K562 (cell line): ENCODE measurements around the gene SLC24A3. TPM values are rescaled to one million over a fixed set of nuclear protein-coding genes. Genes with fewer than 3 reads are reported as not detected.

Experiments
- ATAC-seq: fragments of 200-7000 bp; cut with Tn5 transposase; 3 replicates; pipeline ENCODE4 v1.9.1; 2020; ENCODE audit warnings: moderate library complexity
- BruUV-seq: library from RNA; stranded (reverse); fragments of 400-500 nt; replicated peaks from 2 replicates; lab custom pipeline; 2021; lab: Mats Ljungman, UMichigan
- CTCF ChIA-PET: fragments of 300-600 bp; formaldehyde crosslinking; extraction: SDS; loops from one replicate; lab custom pipeline; 2021; ENCODE audit warnings: low intra/inter-chr PET ratio; lab: Yijun Ruan, JAX
- POLR2A ChIA-PET: fragments of 300-600, 350-650 bp; sonication (Branson Sonifier 250); formaldehyde crosslinking; extraction: SDS; loops from one replicate; lab custom pipeline; 2021; ENCODE audit warnings: antibody characterized with exemption, inconsistent platforms; lab: Yijun Ruan, JAX
- DNase-seq, 4 experiments: peaks; one replicate each; pipeline versions ENCODE4 v3.0.0 to v3.0.0-alpha.2; 2011 to 2018; ENCODE audit warnings: low spot score in 3 of 4, mixed read lengths in 3 of 4; ENCODE audit errors: extremely low read depth in 1 of 4
- FAIRE-seq: peaks from 2 replicates; lab custom pipeline; 2011; peaks lifted over from hg19 to GRCh38; lab: Jason Lieb, UNC
- H2AFZ ChIP-seq: 2 replicates; pipeline ENCODE4 v1.6.0; 2011; ENCODE audit warnings: low read depth, low read length, control low read depth, inconsistent platforms
- H3K27ac ChIP-seq: fragments of 200-600 bp; 3 replicates; pipeline ENCODE4 v1.8.0; 2011; ENCODE audit warnings: low read depth, mild to moderate bottlenecking, control low read depth, inconsistent platforms, low read length, moderate library complexity, mixed read lengths; ENCODE audit errors: extremely low read depth
- H3K27me3 ChIP-seq, 2 experiments: fragments of 300-600 bp in 1 of 2; 2 replicates in 1 of 2; 3 replicates in 1 of 2; pipeline versions ENCODE4 v1.6.0 to v1.8.0; 2011; ENCODE audit warnings: inconsistent platforms in 2 of 2, low read length in 2 of 2, mild to moderate bottlenecking in 1 of 2, mixed read lengths in 1 of 2, moderate library complexity in 1 of 2; ENCODE audit not compliant: control insufficient read depth in 2 of 2, insufficient read depth in 2 of 2
- H3K36me3 ChIP-seq: fragments of 300-600 bp; 3 replicates; pipeline ENCODE4 v1.8.0; 2011; ENCODE audit warnings: mild to moderate bottlenecking, low read length, inconsistent platforms; ENCODE audit not compliant: control insufficient read depth, insufficient read depth
- H3K4me1 ChIP-seq, 2 experiments: fragments of 200-600 bp in 1 of 2; replicated peaks in 1 of 2; 2 replicates in 1 of 2; 3 replicates in 1 of 2; pipeline versions ENCODE4 v1.5.1 to v1.8.0; 2011; ENCODE audit warnings: inconsistent platforms in 2 of 2, low read length in 2 of 2, mild to moderate bottlenecking in 1 of 2, mixed read lengths in 1 of 2, moderate library complexity in 1 of 2; ENCODE audit not compliant: control insufficient read depth in 2 of 2, insufficient read depth in 2 of 2
- H3K4me2 ChIP-seq: 2 replicates; pipeline ENCODE4 v1.6.1; 2011; ENCODE audit warnings: low read length, control low read depth, inconsistent platforms, mixed read lengths; ENCODE audit not compliant: insufficient read depth
- H3K4me3 ChIP-seq: fragments of 200-600 bp; sonication (generic), shearing (Covaris generic); 2 replicates; pipeline ENCODE4 v1.5.1; 2016; ENCODE audit warnings: control low read depth, inconsistent platforms
- H3K79me2 ChIP-seq: fragments of 200-600 bp; 3 replicates; pipeline ENCODE4 v1.8.0; 2011; ENCODE audit warnings: low read length, inconsistent platforms; ENCODE audit not compliant: control insufficient read depth, insufficient read depth
- H3K9ac ChIP-seq, 2 experiments: 2 replicates each; pipeline versions ENCODE4 v1.6.0 to v1.6.1; 2011; ENCODE audit warnings: low read depth in 2 of 2, low read length in 2 of 2, control low read depth in 1 of 2, inconsistent platforms in 1 of 2, mild to moderate bottlenecking in 1 of 2, mixed read lengths in 1 of 2; ENCODE audit not compliant: insufficient read depth in 1 of 2
- H3K9me1 ChIP-seq: one replicate; pipeline ENCODE4 v1.6.0; 2011; ENCODE audit warnings: inconsistent platforms, mild to moderate bottlenecking, low read length, moderate library complexity; ENCODE audit not compliant: control insufficient read depth, insufficient read depth
- H3K9me3 ChIP-seq: replicated peaks from 2 replicates; pipeline ENCODE4 v1.5.1; 2011; ENCODE audit warnings: low read depth, low read length, inconsistent platforms; ENCODE audit not compliant: control insufficient read depth, insufficient read depth
- H4K20me1 ChIP-seq: replicated peaks from 2 replicates; pipeline ENCODE4 v1.6.1; 2011; ENCODE audit warnings: low read length, inconsistent platforms, mixed read lengths; ENCODE audit not compliant: control insufficient read depth, insufficient read depth
- AFF1 ChIP-seq, 2 experiments: fragments of 450-650 bp; IDR thresholded peaks; 2 replicates each; pipeline ENCODE4 v1.6.1; 2018; ENCODE audit warnings: mild to moderate bottlenecking in 2 of 2, low read depth in 1 of 2; ENCODE audit not compliant: partially characterized antibody in 2 of 2
- ATF7 ChIP-seq: fragments of 450-650 bp; IDR thresholded peaks from 2 replicates; pipeline ENCODE4 v1.7.1; 2014; ENCODE audit warnings: mild to moderate bottlenecking, moderate library complexity
- MLX ChIP-seq, 2 experiments: fragments of 450-650 bp in 1 of 2; sonication (generic) in 1 of 2; formaldehyde crosslinking; conservative IDR thresholded peaks; 2 replicates each; pipeline versions ENCODE4 v1.4.0 to v1.8.1; 2020 to 2022; ENCODE audit warnings: mild to moderate bottlenecking in 1 of 2, missing genetic modification reagents in 1 of 2
- PKNOX1 ChIP-seq: fragments of 450-650 bp; IDR thresholded peaks from 2 replicates; pipeline ENCODE4 v1.6.1; 2016
- TRIM25 ChIP-seq: fragments of 450-650 bp; IDR thresholded peaks from 2 replicates; pipeline ENCODE4 v1.7.0; 2016; ENCODE audit warnings: borderline replicate concordance
- ZNF592 ChIP-seq: fragments of 450-650 bp; IDR thresholded peaks from 2 replicates; pipeline ENCODE4 v1.6.1; 2017; ENCODE audit warnings: antibody characterized with exemption, mild to moderate bottlenecking
- WGBS: fragments of 100-300 bp; shearing (Covaris generic); methylation state at CpG from one replicate; pipeline ENCODE4 v1.1.6; 2016; ENCODE audit warnings: low coverage, mixed read lengths; ENCODE audit not compliant: insufficient coverage; ENCODE audit errors: missing lambda C conversion rate; 5-methylcytosine and 5-hydroxymethylcytosine counted together
- in situ Hi-C: fragments of 300-500 bp; cut with MboI; formaldehyde crosslinking; loops from 4 replicates; pipeline ENCODE4 v1.15.0; 2018; ENCODE audit warnings: inconsistent platforms, mixed read lengths
- intact Hi-C: fragments of 100-400 bp; cut with micrococcal nuclease; formaldehyde crosslinking; loops from 2 replicates; pipeline ENCODE4 v1.14.2; 2022
- polyA plus RNA-seq, 8 experiments: library from polyadenylated mRNA; depleted of rRNA in 4 of 8; stranded (reverse) in 5 of 8; unstranded in 3 of 8; fragments of >200 nt; fragmentation: Nextera tagmentation in 2 of 8; fragmentation: Illumina TruSeq in 1 of 8; extraction: Ambion mirVana in 2 of 8; extraction: Trizol in 1 of 8; gene quantifications; 2 replicates each; pipeline versions ENCODE4 v1.2.1 to v1.2.3, GENCODE V29; 2011 to 2014; ENCODE audit warnings: inconsistent platforms in 1 of 8, missing spikeins in 1 of 8
- total RNA-seq, 7 experiments: library from RNA; depleted of rRNA in 6 of 7; stranded (reverse); fragments of >200 nt in 6 of 7; fragmentation: Illumina TruSeq in 2 of 7; extraction: Trizol in 2 of 7; gene quantifications; 2 replicates each; pipeline versions ENCODE4 v1.2.1 to v1.2.3, GENCODE V29; 2011 to 2021; ENCODE audit warnings: low replicate concordance in 1 of 7

The SLC24A3 gene
- total and polyA plus RNA-seq, 9 of the 15 experiments (the other 6 are each of a cell fraction or from before 2014, with no cell fraction given): not detected

- TF ChIP-seq TRIM25 (no peak), ZNF592 (no peak)
Observed at GRCh38 chr20:19618711-19619110, 406.3 kb downstream of the SLC24A3 start (continued).

- FAIRE-seq (no peak), DNase-seq (no peak), ATAC-seq (no peak)
- intact Hi-C loops (no loop called here), in situ Hi-C loops (no loop called here)
- Histone ChIP-seq H3K9me1 (no peaks in the 10 kb centered on the region), H3K4me3 (no peak overlapping the region), H3K4me2 (no peak overlapping the region), H3K27ac (no peak overlapping the region), H2AFZ (no peak overlapping the region), H3K79me2 (no peaks in the 10 kb centered on the region), H3K9me3 (no peaks in the 10 kb centered on the region), H3K27me3 (no peaks in the 10 kb centered on the region), H3K36me3 (no peaks in the 10 kb centered on the region), H3K4me1 (no peaks in the 10 kb centered on the region), H4K20me1 (no peaks in the 10 kb centered on the region), H3K9ac (no peak overlapping the region)
- POLR2A ChIA-PET: no interaction called here
- CTCF ChIA-PET: no interaction called here
- 0% methylated on average over 2 of the region's 2 CpGs for WGBS
- no TSS peak for BruUV-seq
- TF ChIP-seq AFF1 (IDR thresholded peaks at IDR 0.05; ENCODE audit: low read depth in 1 of 2, partially characterized antibody in 2 of 2) (no peak), PKNOX1 (no peak), MLX (CRISPR knock-in tag; conservative IDR thresholded peaks at IDR 0.05) (no peak), ATF7 (no peak)
Observed at GRCh38 chr20:19619904-19620430, 407.5 kb downstream of the SLC24A3 start.
